ENCODE measurements around the gene RPS3.
A peak's percentile ranks its signal among the peaks of the same experiment; 100 is the strongest.
"Not testable (repeated sequence)": the region's sequence is repeated elsewhere in the genome, so short reads cannot be mapped to it uniquely, and the experiment has no call there.

The RPS3 gene

DNA sequence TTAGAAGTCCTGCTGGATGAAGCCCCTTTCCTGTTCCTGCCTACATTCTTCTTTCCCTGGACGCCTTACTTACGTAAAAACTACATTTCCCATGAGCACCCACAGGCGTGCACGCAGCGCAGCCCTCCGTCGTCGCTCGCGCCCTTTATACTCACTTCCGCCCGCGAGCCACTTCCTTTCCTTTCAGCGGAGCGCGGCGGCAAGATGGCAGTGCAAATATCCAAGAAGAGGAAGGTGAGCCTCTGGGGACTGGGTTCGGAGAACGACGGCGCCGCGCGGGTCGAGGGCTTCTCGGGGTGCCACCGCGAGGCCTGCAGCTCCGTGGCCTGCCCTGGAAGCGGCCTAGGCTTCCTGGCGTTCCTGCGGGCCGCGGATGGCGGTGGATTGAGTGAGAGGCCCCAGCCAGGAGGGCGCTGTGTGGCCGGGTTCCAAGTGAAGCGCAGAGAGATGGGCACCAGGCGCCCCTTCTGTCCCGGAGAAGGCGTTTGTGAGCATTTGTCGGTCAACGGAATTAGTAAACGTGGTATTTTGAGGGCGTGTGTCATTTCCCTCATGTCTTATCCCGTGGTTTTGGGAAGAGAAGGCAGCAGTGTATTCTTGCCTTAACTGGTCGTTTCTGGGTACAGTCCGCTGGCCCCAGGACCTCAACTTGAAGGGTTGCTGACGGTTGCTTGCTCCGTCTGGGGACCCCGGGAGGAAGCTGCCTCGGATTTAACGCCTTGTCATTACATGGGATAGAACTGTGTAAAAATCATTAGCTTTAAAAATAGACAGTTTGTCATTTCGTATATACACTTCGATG, at the start of gene RPS3:
Gene RPS3 (plus strand): TSS at position 175 of the 802 bp plus-strand sequence. CDS start 30 bp downstream, at position 205.
- DNase-seq: peak; percentile 84

DNA sequence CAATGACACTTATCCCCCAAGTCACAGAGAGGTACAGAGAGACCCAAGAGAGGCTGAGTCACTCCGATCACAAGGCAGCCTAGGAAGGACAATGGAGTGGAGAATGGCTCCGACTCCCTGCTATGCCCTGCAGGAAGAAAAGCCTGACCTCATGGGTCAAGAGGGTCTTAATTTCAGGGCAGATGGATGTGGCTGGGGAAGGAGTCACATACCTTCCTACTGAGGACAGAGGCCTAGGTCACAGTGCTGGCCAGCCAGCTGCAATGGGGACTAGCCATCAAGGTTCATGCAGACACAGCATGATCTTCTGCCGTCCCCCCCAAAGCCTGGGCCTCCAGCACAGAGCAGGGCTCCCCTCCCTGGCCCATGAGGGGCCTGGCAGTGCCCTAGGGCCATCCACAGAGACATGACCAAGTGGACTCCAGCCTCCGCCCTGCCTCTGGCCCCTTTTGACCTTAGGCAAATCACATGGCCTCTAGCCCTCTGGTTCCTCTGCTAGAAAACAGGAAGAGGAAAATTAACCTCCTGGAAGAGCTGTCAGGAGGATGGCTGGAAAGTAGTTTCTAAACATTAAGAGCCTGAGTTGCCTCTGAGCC, 49.7 kb upstream of the RPS3 start:
- DNase-seq: no peak

DNA sequence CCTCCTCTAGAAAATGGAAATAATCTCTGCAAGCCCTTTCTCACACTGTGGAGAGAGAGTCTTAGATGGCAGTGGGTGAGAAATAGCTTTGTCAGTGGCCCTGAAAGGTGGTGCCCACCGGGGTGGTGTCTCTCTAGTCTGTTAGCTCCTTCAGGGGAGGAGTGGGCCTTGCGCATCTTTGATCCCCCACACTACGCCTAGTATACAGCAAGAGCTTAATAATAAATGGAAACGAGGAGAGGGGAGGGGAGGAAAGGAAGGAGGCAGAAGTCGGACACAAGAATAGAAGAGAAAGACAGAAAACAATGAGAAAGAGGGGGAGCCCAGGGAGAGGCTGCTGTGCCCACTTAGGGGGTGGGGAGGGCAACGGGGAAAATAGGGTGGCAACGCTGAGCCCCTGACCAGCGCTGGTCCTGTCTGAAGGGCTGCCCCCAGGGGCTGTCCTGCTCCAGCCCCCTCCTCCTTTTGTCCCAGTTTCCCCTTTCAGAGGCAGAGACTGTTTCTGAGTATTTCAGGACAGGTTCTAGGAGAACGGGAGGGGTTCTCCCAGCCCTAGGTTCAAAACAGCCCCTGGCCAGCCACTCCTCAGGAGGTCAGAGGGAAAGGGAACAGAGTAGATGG, 49.1 kb upstream of the RPS3 start:
- no peak for DNase-seq

DNA sequence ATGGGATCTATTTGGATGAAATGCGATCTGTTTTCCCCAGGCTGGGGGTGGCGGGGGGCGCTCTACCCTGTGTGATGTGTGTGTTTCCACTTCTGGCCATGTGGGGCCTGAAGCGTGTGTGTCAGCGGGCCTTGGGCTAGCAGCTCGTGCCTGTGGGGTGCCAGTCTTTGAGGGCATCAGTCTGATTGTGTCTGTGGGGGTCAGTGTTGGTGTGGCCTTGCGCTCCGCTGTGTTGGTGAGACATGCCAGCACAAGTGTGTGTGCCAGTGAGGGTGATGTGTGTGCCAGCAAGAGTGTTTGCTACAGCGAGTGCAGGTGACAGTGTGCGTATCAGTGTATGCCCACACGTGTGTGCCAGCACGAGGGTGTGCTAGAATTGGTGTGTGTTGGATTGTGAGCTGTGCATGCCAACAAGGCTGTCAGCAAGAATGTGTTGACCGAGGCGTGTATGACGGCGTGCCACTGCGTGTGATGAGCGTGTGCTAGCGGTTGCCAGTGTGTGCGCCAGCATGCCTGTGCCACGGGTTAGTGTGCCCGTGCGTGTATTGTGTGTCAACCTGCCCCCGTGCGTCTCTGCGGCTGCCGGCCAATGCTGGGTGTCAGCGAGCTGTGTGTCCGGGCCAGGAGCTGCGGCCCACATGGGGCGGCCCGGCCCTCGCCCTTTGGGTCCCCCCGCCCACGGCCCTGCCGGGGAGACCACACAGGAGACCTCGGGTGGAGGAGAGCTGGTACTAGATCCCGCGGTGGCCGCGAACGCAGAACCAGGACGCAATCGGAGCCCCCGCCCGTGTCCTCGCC, 48.4 kb upstream of the RPS3 start:
- DNase-seq: no peak

DNA sequence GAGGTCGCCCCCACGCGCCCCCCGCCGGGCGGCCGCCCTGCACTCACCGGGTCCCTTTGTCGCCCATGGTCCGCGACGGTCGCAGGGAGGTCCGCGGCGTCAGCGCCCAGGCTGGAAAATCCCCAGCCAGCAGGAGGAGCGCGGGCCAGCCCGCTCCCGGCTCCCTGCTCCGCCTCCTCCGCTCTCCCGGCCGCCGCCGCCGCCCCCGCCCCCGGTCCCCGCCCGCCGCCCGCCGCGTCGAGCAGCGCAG, 47.9 kb upstream of the RPS3 start, which contains the start of gene ARRB1:
Gene ARRB1 (minus strand): TSS at position 121 of the 250 bp plus-strand sequence. CDS start 54 bp downstream, at position 67.
- DNase-seq: no peak

DNA sequence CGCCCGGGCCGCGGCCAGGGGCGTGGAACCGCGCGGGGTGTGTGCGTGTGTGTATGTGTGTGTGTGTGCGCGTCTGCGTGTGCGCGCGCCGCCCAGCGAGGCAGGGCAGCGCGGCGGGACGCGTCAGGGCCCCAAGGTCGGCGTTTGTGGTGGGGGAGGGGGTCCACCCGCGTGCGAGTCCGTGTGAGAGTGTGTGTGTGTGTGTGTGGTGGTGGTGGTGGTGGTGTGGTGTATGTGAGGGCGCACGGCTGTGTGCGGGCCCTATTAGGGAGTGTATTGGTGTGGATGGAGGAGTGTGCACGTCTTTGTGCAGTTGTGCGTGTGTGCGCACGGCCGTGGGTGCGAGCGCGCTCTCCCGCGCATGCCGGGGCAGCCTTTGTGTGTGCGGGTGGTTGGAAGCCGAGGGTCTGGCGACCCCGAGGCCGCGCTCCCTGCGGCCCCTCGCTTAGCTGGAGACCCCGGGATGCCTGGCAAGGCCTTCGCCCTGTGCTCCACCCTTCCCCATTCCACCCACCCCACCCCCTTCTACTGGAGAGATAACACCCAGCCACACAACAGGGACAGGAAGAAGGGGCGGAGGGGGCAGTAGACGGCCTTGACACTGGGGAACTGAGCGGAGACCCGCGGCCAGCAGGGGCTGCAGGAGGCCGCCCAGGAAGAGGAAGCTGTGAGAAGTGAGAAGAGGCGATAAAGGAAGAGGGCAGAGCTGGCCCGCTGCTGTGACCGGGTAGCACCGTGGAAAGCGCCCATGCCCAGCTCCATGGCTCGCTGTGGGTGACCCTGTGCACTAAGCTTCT, 47.3 kb upstream of the RPS3 start:
- no peak for DNase-seq

DNA sequence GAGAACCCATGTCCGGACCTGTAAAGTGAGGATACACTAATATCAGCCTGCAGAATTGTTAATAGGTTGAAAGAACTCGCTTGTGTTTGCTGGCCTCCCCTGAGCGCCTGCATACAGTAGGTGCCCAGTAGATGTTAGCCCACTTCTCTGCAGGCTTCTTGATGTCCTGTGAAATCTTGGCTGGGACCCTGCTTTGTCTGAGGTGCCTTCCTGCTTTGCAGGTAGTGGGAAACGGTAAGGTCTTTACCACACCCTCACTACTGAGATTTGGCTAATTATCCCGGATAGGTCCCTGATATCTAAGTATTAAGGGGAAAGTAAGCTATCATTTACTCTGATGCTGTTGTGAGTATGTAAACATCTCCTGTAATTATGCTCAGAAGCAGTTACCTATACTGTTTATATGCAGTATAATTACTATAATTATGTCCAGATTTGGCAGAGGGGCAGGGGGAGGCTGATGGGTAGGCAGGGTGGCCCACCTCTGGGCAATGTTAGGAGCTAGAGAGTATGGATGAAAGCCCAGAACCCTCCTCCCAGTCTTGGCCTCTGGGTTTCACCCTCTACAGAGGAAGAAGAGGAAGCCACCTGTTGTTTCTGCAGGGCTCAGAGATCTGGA, 46.6 kb upstream of the RPS3 start:
- DNase-seq: no peak

DNA sequence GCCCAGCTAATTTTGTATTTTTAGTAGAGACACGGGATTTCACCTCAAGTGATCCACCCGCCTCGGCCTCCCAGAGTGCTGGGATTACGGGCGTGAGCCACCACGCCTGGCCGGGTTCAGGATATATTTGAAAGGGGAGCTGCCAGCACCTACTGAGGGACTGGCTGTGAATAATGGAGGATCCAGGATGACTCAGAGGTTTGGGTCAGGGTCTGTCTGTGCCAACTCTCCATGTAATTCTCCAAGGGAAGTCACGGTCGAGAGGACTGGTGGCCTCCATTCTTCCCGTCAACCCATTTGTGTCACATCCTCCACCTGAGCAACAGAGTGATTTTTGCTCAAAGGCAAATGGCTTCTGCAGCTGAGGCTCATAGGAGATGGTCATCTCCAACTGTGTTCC, 44.3 kb upstream of the RPS3 start:
- DNase-seq: peak; percentile 19

DNA sequence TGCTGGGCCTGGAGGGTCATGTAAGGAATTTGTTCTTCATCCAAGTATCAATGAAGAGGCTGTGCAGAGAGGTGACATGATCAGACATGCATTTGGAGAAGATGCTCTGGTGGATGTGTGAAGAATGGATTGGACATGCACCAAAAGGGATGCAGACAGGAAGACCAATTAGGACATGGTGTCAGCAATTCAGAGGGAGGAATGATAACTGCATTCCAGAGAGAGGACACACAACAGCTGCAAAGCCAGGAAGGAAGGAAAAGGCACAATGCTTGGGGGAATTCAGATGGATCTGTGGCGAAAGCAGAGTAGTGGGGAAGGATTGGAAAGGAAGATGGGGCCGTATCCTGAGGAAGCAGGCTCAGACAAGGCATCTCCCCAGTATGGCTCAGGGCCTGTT, 42.7 kb upstream of the RPS3 start:
- DNase-seq: no peak

DNA sequence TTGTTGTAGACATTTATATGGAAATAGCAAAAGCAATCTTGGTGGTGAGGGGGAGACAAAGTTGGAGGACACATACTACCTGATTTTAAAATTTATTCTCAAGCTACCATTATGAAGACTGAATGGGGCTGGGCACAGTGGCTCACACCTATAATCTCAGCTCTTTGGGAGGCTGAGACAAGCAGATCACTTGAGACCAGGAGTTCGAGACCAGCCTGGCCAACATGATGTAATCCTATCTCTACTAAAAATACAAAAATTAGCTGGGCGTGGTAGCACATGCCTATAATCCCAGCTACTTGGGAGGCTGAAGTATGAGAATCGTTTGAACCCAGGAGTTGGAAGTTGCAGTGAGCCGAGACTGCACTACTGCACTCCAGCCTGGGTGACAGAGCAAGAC, 37.0 kb upstream of the RPS3 start:
- not testable (repeated sequence) for DNase-seq

DNA sequence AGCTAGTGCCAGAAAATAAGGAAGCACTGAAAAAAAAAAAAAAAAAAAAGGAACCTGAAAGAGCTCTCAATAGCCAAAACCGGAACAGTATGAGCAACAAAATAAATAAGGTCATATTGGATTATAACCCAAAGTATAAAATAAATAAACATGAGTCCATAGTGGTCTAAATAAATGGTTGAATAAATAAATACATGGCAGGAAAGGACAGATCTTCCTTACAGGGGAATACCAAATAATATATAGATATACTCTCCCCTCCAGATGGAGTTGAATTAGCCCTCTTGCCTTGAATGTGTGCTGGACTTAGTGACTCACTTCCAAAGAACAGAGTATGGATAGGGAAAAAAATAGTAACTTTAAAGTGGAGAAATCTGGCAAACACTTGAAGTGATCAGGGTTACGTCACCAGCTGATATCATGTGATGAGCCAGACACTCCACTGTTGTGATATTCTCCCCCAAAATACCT, 33.6 kb upstream of the RPS3 start:
- DNase-seq: no peak

DNA sequence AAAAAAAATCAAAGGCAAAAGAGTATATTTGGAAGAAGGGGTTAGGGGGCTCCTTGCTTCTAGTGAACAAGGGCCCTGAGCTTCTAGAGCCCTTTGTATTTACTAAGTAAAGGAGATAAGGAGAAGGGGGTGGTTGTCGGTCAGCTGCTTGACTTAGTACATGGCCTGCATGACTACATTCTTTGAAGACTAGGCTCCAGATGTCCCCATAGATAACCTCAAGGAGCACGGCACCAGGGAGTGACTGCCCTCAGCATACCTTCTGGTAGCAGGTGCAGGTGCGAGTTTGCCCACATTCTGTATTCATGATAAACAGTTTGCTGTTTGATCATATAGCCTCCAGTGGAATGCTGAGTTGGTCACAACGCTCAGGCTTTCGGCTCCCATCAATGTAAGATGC, 32.5 kb upstream of the RPS3 start:
- DNase-seq: not testable (repeated sequence)

DNA sequence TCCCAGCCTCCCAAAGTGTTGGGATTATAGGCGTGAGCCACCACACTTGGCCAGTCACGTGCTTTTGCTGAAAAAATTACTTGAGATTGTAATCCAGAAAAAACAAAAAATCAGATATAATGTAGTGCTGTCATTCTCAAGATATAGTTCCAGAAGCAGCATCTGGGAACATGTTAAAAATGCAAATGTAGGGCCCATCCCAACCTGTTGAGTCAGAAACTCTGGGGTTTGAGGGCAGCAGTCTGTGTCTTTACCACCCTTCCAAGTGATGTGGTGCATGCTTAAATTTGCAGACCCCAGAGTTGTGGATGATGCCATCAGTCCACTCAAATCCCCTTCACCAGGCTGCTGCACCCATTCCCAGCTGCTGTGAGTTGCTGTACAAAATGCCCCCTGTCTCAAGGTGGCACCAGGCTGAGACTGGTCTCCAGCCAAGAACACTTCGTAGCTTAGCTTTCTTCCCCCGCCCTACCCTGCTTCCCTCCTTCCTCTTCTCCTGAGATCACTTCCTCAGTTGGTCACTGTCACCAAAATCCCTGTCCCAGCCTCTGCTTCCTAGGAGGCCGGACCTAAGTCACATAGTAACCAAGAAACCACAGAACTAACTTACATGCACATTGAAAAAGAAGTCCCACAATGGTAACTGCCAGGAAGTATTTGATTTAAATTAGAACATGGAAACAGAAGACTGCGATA, 29.6 kb upstream of the RPS3 start:
- no peak for DNase-seq

DNA sequence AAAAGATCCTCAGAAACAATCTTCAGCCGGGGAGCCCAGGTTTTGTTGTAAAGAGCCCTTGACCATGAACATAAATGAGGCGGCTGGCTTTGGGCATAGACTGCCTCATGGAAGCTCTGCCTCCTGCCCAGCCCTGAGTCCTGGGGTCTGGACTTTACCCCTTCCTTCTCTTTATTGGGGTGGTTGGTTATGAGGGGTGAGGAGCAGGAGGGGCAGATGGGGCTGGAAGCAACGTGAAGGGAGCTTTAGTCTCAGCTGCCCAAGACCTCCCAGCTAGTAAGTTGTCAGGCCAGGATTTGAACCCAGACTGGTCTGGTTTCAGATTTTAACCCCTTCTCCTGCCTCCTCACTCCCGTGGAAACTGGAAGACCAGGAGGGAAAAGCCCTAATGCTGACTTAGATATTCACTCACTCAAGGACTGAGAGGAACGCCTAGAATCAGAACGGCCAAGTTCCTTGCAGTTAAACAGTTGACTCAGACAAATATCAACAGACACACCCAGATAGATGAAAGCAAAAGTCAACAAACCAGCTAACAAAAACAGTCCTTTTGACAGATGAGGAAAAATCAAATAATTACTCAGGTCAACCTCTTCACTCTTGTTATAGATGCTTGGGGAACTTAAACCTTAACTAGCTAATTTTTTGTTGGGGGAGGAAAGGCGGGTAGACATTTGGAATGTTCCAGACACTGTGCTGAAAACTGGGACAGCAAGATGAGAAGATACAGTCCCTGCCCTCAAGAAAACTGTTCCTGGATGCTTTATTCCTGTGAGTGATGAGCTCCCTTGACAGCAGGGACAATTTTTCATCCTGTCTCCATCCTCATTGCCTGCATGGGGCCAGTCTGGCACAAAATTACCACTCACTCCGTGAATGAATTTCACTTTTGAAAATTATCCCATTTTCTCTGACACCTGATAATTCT, 27.1 kb upstream of the RPS3 start:
- no peak for DNase-seq

DNA sequence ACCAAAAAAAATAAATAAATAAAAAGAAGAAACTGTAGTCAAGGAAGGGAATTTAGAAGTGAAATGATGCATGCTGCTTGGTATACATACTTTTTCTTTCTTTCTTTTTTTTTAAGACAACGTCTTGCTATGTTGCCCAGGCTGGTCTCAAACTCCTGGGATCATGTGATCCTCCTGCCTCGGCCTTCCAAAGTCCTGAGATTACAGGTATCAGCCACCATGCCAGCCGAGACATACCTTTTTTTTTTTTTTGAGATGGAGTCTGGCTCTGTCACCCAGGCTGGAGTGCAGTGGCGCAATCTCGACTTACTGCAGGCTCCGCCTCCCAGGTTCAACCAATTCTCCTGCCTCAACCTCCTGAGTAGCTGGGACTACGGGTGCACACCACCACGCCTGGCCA, 26.1 kb upstream of the RPS3 start:
- DNase-seq: no peak

DNA sequence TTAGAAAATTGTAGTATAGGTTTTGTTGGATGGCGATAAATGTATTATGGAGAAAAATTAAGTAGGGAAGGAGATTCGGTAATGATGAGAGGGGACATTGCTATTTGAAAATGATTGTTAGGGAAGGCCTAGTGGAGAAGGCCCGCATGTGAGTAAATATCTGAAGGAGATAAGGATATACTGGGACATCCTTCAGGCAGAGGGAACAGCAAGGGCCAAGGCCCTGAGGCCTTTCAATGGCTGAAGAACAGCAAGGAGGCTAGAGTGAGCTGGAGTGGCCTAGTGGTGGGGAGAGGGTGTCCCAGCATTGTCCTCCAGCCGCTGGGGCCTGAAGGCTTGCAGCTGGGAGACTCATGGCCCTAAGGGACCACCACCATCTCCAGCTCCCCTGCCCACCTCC, 24.7 kb upstream of the RPS3 start:
- no peak for DNase-seq

DNA sequence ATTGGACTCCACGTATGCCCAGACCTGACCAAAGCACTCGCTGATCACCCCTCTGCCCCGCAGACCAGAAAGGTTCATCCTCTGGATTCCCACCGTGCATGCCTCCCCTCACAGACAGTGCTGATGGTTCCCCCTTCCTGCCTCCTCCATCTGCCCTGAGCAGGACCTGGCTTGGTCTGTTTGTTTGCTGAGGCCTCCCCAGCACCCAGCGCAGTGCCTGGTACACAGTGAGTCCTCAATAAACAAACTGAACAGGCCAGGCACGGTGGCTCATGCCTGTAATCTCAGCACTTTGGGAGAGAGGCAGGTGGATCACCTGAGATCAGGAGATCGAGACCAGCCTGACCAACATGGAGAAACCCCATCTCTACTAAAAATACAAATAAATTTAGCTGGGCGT, 23.7 kb upstream of the RPS3 start:
- DNase-seq: no peak

DNA sequence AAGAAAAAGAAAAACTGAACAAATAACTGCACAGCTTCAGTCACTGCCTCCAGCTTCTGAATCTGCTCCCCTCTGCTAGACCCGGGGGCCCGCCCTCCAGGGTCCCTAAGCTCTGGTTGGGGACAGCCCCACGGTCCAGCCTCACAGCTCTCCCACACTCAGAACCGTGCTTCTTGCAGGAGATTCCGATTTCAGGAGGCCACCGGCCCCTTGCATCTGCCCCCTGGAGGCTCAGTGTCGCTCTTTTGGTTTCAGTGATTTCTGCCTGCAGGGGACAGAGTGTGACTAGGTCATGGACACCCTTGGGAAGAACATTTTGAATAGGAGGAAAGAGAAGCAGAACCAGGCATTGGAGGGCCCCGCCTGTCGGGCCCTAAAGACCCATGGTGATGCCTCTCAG, 23.1 kb upstream of the RPS3 start:
- no peak for DNase-seq

DNA sequence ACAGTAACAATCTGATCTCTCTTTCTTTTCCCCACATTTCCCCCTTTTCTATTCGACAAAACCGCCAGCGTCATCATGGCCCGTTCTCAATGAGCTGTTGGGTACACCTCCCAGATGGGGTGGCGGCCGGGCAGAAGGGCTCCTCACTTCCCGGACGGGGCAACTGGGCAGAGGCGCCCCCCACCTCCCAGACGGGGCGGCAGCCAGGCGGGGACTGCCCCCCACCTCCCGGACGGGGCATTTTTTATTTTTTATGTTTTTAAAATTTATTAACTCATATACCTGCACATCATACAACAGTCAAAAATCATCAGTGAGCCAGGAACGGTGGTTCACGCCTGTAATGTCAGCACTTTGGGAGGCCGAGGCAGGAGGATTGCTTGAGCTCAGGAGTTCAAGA, 20.5 kb upstream of the RPS3 start:
- not testable (repeated sequence) for DNase-seq

DNA sequence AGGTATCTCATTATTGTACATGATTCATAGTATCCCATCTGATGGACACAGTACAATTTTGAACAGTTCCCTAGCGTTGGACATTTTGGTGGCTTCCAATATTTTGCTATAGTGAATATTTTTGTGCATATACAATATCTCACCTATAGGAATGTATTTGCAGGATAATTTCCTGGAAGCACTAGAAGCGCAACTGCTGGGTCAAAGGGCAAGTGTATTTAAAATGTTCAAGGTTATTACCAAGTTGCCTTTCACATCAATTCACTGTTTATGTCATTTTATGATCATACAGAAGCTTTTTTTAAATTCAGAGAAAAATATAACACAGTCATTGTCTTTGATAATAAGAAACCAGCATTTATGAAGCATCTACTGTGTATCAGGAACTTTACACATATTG, 19.1 kb upstream of the RPS3 start:
- DNase-seq: no peak

Data from NCI-H446 treated with DMSO at 0.1 percent for 48 hours (cell line).